Ishikawa (cell line): ENCODE data around the gene NINJ1.

Source experiments
- CEBPB ChIP-seq: IDR thresholded peaks from 2 replicates; pipeline ENCODE4 v1.6.1; 2012
- CREB1 ChIP-seq: IDR thresholded peaks from 2 replicates; pipeline ENCODE4 v1.6.1; 2012; ENCODE audit warnings: low read depth
- EGR1 ChIP-seq: IDR thresholded peaks from 2 replicates; pipeline ENCODE4 v1.6.1; 2012
- EP300 ChIP-seq: IDR thresholded peaks from 2 replicates; pipeline ENCODE4 v1.6.1; 2012; ENCODE audit warnings: borderline replicate concordance
- FOXM1 ChIP-seq: IDR thresholded peaks from 2 replicates; pipeline ENCODE4 v1.6.1; 2012; ENCODE audit warnings: low read depth, borderline replicate concordance
- NFIC ChIP-seq: IDR thresholded peaks from 2 replicates; pipeline ENCODE4 v1.6.1; 2012
- RAD21 ChIP-seq: IDR thresholded peaks from 2 replicates; pipeline ENCODE4 v1.6.1; 2012; ENCODE audit warnings: low read depth
- TAF1 ChIP-seq: IDR thresholded peaks from 2 replicates; pipeline ENCODE4 v1.6.1; 2012; ENCODE audit warnings: low read depth, mild to moderate bottlenecking
- TCF12 ChIP-seq: IDR thresholded peaks from 2 replicates; pipeline ENCODE4 v1.6.1; 2012; ENCODE audit warnings: low read depth
- TEAD4 ChIP-seq: IDR thresholded peaks from 2 replicates; pipeline ENCODE4 v1.6.1; 2012
- YY1 ChIP-seq: IDR thresholded peaks from 2 replicates; pipeline ENCODE4 v1.6.1; 2012; ENCODE audit warnings: low read depth
- ZBTB7A ChIP-seq: IDR thresholded peaks from 2 replicates; pipeline ENCODE4 v1.6.1; 2012; ENCODE audit warnings: low read depth
- TF ChIP-seq, protein P1 (sequence below): IDR thresholded peaks from 2 replicates; pipeline ENCODE4 v1.6.1; 2012
- TF ChIP-seq, protein P2 (sequence below): IDR thresholded peaks from 2 replicates; pipeline ENCODE4 v1.6.1; 2012
- TF ChIP-seq, protein P3 (sequence below): IDR thresholded peaks from 2 replicates; pipeline ENCODE4 v1.6.1; 2012; ENCODE audit warnings: low read depth, mild to moderate bottlenecking

NINJ1 gene

DNA sequence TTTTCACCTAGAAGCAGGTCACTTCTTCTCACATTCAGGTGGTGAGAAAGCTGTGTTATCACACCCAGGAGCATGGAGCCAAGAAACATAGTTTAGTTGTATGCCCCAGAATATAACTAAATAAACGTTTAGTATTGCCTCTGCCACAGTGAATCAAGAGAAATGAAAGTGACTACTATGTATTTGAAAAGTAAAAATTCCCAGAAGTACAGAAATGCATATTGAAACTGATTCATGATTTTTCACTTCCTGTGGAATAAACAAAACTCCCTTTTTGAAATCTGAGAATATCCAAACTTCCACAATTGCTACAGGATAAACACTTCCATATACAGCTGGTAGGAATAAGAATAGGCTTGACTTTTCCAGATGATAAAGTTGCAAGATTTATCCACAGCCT, 15.3 kb upstream of the NINJ1 start:
- no peak for TF ChIP-seq RAD21
- no peak for TF ChIP-seq CEBPB
- TF ChIP-seq NFIC: no peak
- TF ChIP-seq, protein P1, sequence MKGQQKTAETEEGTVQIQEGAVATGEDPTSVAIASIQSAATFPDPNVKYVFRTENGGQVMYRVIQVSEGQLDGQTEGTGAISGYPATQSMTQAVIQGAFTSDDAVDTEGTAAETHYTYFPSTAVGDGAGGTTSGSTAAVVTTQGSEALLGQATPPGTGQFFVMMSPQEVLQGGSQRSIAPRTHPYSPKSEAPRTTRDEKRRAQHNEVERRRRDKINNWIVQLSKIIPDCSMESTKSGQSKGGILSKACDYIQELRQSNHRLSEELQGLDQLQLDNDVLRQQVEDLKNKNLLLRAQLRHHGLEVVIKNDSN: no peak
- no peak for TF ChIP-seq CREB1
- TF ChIP-seq, protein P2, sequence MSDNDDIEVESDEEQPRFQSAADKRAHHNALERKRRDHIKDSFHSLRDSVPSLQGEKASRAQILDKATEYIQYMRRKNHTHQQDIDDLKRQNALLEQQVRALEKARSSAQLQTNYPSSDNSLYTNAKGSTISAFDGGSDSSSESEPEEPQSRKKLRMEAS: no peak
- TF ChIP-seq TAF1: no peak
- no peak for TF ChIP-seq ZBTB7A
- no peak for TF ChIP-seq EGR1
- no peak for TF ChIP-seq YY1
- no peak for TF ChIP-seq EP300
- TF ChIP-seq TEAD4: no peak
- no peak for TF ChIP-seq FOXM1
- TF ChIP-seq TCF12: no peak
- TF ChIP-seq, protein P3, sequence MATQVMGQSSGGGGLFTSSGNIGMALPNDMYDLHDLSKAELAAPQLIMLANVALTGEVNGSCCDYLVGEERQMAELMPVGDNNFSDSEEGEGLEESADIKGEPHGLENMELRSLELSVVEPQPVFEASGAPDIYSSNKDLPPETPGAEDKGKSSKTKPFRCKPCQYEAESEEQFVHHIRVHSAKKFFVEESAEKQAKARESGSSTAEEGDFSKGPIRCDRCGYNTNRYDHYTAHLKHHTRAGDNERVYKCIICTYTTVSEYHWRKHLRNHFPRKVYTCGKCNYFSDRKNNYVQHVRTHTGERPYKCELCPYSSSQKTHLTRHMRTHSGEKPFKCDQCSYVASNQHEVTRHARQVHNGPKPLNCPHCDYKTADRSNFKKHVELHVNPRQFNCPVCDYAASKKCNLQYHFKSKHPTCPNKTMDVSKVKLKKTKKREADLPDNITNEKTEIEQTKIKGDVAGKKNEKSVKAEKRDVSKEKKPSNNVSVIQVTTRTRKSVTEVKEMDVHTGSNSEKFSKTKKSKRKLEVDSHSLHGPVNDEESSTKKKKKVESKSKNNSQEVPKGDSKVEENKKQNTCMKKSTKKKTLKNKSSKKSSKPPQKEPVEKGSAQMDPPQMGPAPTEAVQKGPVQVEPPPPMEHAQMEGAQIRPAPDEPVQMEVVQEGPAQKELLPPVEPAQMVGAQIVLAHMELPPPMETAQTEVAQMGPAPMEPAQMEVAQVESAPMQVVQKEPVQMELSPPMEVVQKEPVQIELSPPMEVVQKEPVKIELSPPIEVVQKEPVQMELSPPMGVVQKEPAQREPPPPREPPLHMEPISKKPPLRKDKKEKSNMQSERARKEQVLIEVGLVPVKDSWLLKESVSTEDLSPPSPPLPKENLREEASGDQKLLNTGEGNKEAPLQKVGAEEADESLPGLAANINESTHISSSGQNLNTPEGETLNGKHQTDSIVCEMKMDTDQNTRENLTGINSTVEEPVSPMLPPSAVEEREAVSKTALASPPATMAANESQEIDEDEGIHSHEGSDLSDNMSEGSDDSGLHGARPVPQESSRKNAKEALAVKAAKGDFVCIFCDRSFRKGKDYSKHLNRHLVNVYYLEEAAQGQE: no peak

DNA sequence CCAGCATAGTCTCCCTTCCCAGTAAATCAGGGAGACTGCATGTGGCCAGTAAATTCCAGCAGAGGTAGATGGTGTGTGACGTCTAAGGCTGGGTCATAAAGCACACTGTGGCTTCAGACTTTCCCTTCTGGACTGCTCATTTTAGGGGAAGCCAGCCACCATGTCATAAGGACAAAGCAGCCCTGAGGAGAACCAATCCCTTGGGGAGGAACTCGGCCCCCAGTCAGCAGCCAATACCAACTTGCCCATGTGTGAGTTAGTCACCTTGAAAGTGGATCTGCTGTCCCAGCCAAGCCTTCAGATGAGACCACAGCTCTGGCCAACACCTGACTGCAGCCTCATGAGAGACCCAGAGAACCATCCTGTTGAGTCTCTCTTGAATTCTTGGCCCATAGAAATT, 14.7 kb upstream of the NINJ1 start:
- TF ChIP-seq YY1: no peak
- TF ChIP-seq, protein P3: no peak
- TF ChIP-seq EP300: no peak
- TF ChIP-seq, protein P2: no peak
- no peak for TF ChIP-seq NFIC
- no peak for TF ChIP-seq FOXM1
- no peak for TF ChIP-seq TAF1
- no peak for TF ChIP-seq CREB1
- TF ChIP-seq, protein P1: no peak
- TF ChIP-seq CEBPB: no peak
- no peak for TF ChIP-seq TCF12
- TF ChIP-seq ZBTB7A: no peak
- TF ChIP-seq TEAD4: no peak
- TF ChIP-seq EGR1: no peak
- TF ChIP-seq RAD21: no peak

DNA sequence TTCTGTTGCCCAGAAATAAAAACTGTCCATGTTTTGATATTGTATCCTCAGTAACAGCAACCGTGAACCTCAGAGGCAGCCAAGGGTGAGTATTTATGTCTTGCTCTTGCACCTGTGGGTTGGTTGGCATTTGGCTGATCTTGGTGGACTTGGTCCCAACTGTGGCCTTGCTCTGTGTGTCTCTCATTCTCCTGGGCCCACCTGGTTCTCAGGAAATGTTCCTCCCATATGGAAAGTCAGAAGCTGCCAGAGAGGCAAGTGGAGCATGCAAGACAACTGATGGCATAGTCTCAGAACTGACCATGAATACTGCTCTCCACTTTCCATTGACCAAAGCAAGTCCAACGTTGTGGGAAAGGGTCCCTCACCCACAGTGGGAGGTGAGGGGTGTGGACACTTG, 13.6 kb upstream of the NINJ1 start:
- TF ChIP-seq EP300: no peak
- TF ChIP-seq YY1: no peak
- no peak for TF ChIP-seq CEBPB
- TF ChIP-seq, protein P1: no peak
- TF ChIP-seq ZBTB7A: no peak
- no peak for TF ChIP-seq TAF1
- no peak for TF ChIP-seq EGR1

DNA sequence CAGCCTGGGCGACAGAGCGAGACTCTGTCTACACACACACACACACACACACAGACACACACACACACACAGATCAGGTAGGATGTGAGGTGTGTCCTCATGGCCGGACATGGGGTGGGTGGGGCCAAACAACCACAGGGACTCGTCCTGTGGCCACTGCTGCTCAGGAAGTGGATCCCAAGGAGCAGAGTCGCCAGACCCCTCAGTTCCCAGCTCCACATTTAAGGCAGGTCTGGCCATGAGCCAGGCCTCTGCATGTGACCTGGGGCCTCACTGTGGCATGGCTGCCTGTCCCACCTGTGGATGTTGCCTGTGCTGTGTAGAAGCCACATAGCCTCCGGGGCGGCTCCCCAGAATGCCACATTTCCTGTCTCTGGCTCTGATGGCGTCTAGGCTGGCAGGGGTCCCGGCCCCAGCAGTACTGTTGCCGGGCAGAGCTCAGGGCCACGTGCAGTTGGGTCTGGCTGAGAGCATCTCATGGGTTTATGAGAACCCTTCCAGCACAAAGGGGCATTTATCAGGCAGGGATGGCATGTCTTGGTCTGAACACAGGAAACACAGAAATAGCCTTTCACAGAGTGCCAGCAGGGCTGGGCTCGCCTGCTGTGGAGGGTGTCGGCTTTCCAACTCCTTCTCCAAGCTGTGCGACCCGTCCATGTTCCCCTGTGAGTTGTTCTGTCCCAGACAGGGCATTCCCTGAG, 9.9 kb upstream of the NINJ1 start:
- TF ChIP-seq NFIC (0 out of 2 replicates have a peak, but pooled peaks have one; percentile 33), CEBPB (no peak), TCF12 (peak; percentile 54; the same call in 1 of the 2 replicates)
- TF ChIP-seq, protein P2: peak; percentile 38; the same call in 1 of the 2 replicates
- TF ChIP-seq, protein P1: peak; percentile 69; the same call in 1 of the 2 replicates
